ENCODE measurements around the gene NCOA1.

Gene NCOA1

GRCh38 chr2:24806661-24807036, 315.6 kb downstream of the NCOA1 start:
- TF ChIP-seq POLR2AphosphoS5 (IDR thresholded peaks at IDR 0.05; ENCODE audit: low read depth), result no peak
- no peak for TF ChIP-seq REST (IDR thresholded peaks at IDR 0.05; ENCODE audit: insufficient replicate concordance, low read depth)
- TF ChIP-seq CTCF (IDR thresholded peaks at IDR 0.05; ENCODE audit: insufficient read depth, low read length), result no peak
- TF ChIP-seq GABPA (IDR thresholded peaks at IDR 0.05; ENCODE audit: low read depth), result no peak
- no peak for TF ChIP-seq SPI1 (IDR thresholded peaks at IDR 0.05; ENCODE audit: borderline replicate concordance, low read depth)
- H3K27ac ChIP-seq (replicated peaks), result no peak overlapping the region
- DNase-seq (ENCODE audit: low read depth in 1 of 2, low spot score in 1 of 2), result no peak
- no peak overlapping the region for H3K4me3 ChIP-seq (replicated peaks; ENCODE audit: insufficient read depth, low read length)
- H3K27me3 ChIP-seq (ENCODE audit: insufficient read depth, poor library complexity, severe bottlenecking), result no peaks in the 10 kb centered on the region

DNA sequence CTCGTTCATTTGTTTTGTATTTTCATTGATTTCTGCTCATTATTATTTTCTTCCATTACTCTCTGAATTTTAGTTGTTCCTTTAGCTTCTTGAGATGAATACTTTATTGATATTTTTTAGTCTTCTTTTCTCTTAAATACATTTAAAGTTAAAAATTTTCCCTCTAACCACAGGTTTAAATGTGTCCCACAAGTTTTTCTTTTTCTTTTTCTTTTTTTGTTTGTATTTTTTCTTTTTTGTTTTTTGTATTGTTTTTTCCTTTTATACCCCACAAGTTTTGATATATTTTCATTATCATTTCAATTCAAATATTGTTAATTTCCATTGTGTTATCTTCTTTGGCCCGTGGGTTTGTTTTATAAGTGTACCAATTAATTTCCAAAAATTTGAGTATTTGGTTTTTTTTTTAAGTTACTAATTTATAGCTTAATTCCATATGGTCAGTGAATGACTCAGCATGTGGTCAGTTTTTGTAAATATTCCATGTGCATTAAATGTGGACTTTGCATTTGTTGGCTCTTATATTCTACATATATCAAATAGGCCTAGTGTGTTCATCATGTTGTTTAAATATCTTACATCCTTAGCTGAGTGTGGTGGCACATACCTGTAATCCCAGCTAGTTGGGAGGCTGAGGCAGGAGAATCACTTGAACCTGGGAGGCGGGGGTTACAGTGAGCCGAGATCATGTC, 318.4 kb downstream of the NCOA1 start:
- no peak for DNase-seq (ENCODE audit: low read depth in 1 of 2, low spot score in 1 of 2)
- Histone ChIP-seq H3K27ac (replicated peaks) (no peak overlapping the region), H3K27me3 (ENCODE audit: insufficient read depth, poor library complexity, severe bottlenecking) (no peaks in the 10 kb centered on the region), H3K4me3 (replicated peaks; ENCODE audit: insufficient read depth, low read length) (no peak overlapping the region)
- TF ChIP-seq GABPA (IDR thresholded peaks at IDR 0.05; ENCODE audit: low read depth), result no peak
- no peak for TF ChIP-seq POLR2AphosphoS5 (IDR thresholded peaks at IDR 0.05; ENCODE audit: low read depth)
- TF ChIP-seq CTCF (IDR thresholded peaks at IDR 0.05; ENCODE audit: insufficient read depth, low read length), result no peak
- no peak for TF ChIP-seq SPI1 (IDR thresholded peaks at IDR 0.05; ENCODE audit: borderline replicate concordance, low read depth)
- no peak for TF ChIP-seq REST (IDR thresholded peaks at IDR 0.05; ENCODE audit: insufficient replicate concordance, low read depth)

DNA sequence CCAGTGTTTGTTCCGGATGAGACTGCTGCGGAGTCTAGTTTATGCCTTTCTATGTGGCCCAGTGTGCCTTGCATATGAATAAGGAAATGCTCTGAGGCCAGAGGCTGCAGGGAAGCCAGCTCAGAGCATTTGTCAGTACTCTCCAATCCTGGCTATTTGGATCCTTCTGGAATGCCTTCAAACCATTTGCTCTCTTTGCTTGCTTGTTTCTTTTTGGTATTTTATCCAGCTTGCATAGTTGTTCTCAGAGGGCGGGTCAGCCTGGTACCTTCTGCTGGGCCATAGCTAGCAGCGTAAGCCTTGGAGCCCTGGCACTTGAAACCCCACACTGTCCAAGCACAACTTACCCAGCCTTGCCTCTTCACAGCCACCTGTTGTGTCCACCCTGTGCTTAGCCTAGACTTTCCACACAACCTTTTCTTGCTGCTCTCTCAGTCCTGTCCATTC, 322.7 kb downstream of the NCOA1 start:
- no peak overlapping the region for H3K4me3 ChIP-seq (replicated peaks; ENCODE audit: insufficient read depth, low read length)
- H3K27me3 ChIP-seq (ENCODE audit: insufficient read depth, poor library complexity, severe bottlenecking), result no peaks in the 10 kb centered on the region
- H3K27ac ChIP-seq (replicated peaks), result no peak overlapping the region
- no peak for DNase-seq (ENCODE audit: low read depth in 1 of 2, low spot score in 1 of 2)
- TF ChIP-seq CTCF (IDR thresholded peaks at IDR 0.05; ENCODE audit: insufficient read depth, low read length) (no peak), SPI1 (IDR thresholded peaks at IDR 0.05; ENCODE audit: borderline replicate concordance, low read depth) (no peak), POLR2AphosphoS5 (IDR thresholded peaks at IDR 0.05; ENCODE audit: low read depth) (no peak)

- TF ChIP-seq CTCF (IDR thresholded peaks at IDR 0.05; ENCODE audit: insufficient read depth, low read length) (no peak), POLR2AphosphoS5 (IDR thresholded peaks at IDR 0.05; ENCODE audit: low read depth) (no peak), REST (IDR thresholded peaks at IDR 0.05; ENCODE audit: insufficient replicate concordance, low read depth) (no peak), SPI1 (IDR thresholded peaks at IDR 0.05; ENCODE audit: borderline replicate concordance, low read depth) (no peak), GABPA (IDR thresholded peaks at IDR 0.05; ENCODE audit: low read depth) (no peak)
- Histone ChIP-seq H3K27ac (replicated peaks) (no peak overlapping the region), H3K4me3 (replicated peaks; ENCODE audit: insufficient read depth, low read length) (no peak overlapping the region), H3K27me3 (ENCODE audit: insufficient read depth, poor library complexity, severe bottlenecking) (no peaks in the 10 kb centered on the region)
- DNase-seq (ENCODE audit: low read depth in 1 of 2, low spot score in 1 of 2), result no peak
Measured at GRCh38 chr2:24814516-24814915, 323.5 kb downstream of the NCOA1 start.

Measured in HL-60 (cell line).